CD4-positive, CD25-positive, alpha-beta regulatory T cell (primary cell): Measurements from ENCODE around the gene RAB6B. TPM values are rescaled to one million over a fixed set of nuclear protein-coding genes. Genes with fewer than 3 reads are reported as not detected.

Source experiments
- ATAC-seq, 2 donors: fragments of 150-1000 bp; cut with Tn5 transposase; one replicate each; pipeline ENCODE4 v1.10.0; 2021; ENCODE audit warnings: low read depth in 2 of 2, moderate number of reproducible peaks in 2 of 2, moderate library complexity in 1 of 2
- DNase-seq, 3 donors: peaks; one replicate each; pipeline versions ENCODE4 v3.0.0 to v3.0.0-alpha.2; 2012 to 2022; ENCODE audit warnings: mixed read lengths in 1 of 3
- H3K27ac ChIP-seq: one replicate; pipeline ENCODE4 v1.7.0; 2013; ENCODE audit warnings: mild to moderate bottlenecking, low read length; ENCODE audit not compliant: insufficient read depth, poor library complexity, severe bottlenecking
- H3K27me3 ChIP-seq: one replicate; pipeline ENCODE4 v1.7.0; 2013; ENCODE audit warnings: low read length; ENCODE audit not compliant: control insufficient read depth, insufficient read depth
- H3K36me3 ChIP-seq: one replicate; pipeline ENCODE4 v1.7.0; 2013; ENCODE audit warnings: mild to moderate bottlenecking, low read length, moderate library complexity; ENCODE audit not compliant: control insufficient read depth, insufficient read depth
- H3K4me1 ChIP-seq: 2 replicates; pipeline ENCODE4 v1.7.0; 2013; ENCODE audit warnings: mild to moderate bottlenecking, low read length; ENCODE audit not compliant: insufficient read depth, control insufficient read depth, poor library complexity, severe bottlenecking
- H3K4me3 ChIP-seq: one replicate; pipeline ENCODE4 v1.7.0; 2013; ENCODE audit warnings: low read depth, mild to moderate bottlenecking, low read length, moderate library complexity
- H3K9me3 ChIP-seq, 2 experiments: 1 replicate in 1 of 2; 2 replicates in 1 of 2; pipeline ENCODE4 v1.7.0; 2013; ENCODE audit warnings: low read length in 2 of 2, mild to moderate bottlenecking in 1 of 2, moderate library complexity in 1 of 2; ENCODE audit not compliant: control insufficient read depth in 2 of 2
- H3K27ac Mint-ChIP-seq, 3 donors: one replicate each; pipeline ENCODE4 v1.8.0; 2020 to 2022; ENCODE audit warnings: mild to moderate bottlenecking in 3 of 3, mixed read lengths in 3 of 3, moderate library complexity in 2 of 3
- H3K27me3 Mint-ChIP-seq: one replicate; pipeline ENCODE4 v1.8.0; 2022; ENCODE audit warnings: mild to moderate bottlenecking, mixed read lengths
- H3K36me3 Mint-ChIP-seq: one replicate; pipeline ENCODE4 v1.8.0; 2020; ENCODE audit warnings: mixed read lengths
- H3K4me1 Mint-ChIP-seq, 4 donors: one replicate each; pipeline ENCODE4 v1.8.0; 2020 to 2022; ENCODE audit warnings: mixed read lengths in 4 of 4, mild to moderate bottlenecking in 1 of 4
- H3K4me3 Mint-ChIP-seq, 4 donors: one replicate each; pipeline ENCODE4 v1.8.0; 2020 to 2022; ENCODE audit warnings: mild to moderate bottlenecking in 4 of 4, mixed read lengths in 4 of 4, moderate library complexity in 3 of 4
- H3K9me3 Mint-ChIP-seq, 7 donors: one replicate each; pipeline ENCODE4 v1.8.0; 2020 to 2022; ENCODE audit warnings: mixed read lengths in 7 of 7, mild to moderate bottlenecking in 3 of 7, moderate library complexity in 2 of 7
- polyA plus RNA-seq, 4 donors: library from polyadenylated mRNA; unstranded; fragments of 300-500 nt; fragmentation: Illumina TruSeq; gene quantifications; one replicate each; pipeline ENCODE4 v1.2.3, GENCODE V29; 2021
- total RNA-seq: library from RNA; stranded (reverse); gene quantifications from one replicate; pipeline ENCODE4 v1.2.3, GENCODE V29; 2022

RAB6B gene
- total and polyA plus RNA-seq, 5 donors from 2014 or later = 0.16 to 0.94 (median 0.31) TPM

GRCh38 chr3:133880886-133881455 lies 14.7 kb downstream of the RAB6B start:
- no peaks in the 10 kb centered on the region for H3K4me1 ChIP-seq

GRCh38 chr3:133880287-133880686 lies 15.4 kb downstream of the RAB6B start:
- Mint-ChIP-seq H3K4me3 (no peak overlapping the region), H3K4me1 (peaks cover 0 to 6% (median 0%) of the 10 kb centered on the region in 4 donors), H3K27ac (no peak overlapping the region), H3K9me3 (peaks cover 0 to 14% (median 4%) of the 10 kb centered on the region in 7 donors), H3K27me3 (peaks cover 16% of the 10 kb centered on the region), H3K36me3 (no peaks in the 10 kb centered on the region)
- no peak for DNase-seq
- no peak for ATAC-seq
- Histone ChIP-seq H3K27ac (no peak overlapping the region), H3K36me3 (no peaks in the 10 kb centered on the region), H3K4me3 (no peak overlapping the region), H3K4me1 (no peaks in the 10 kb centered on the region), H3K9me3 (peaks cover 6 to 8% of the 10 kb centered on the region in 2 experiments), H3K27me3 (no peaks in the 10 kb centered on the region)

More at GRCh38 chr3:133880886-133881455, 14.7 kb downstream of the RAB6B start:
- DNase-seq (no peak), ATAC-seq (no peak)
- Histone ChIP-seq H3K4me3 (no peak overlapping the region), H3K9me3 (peaks cover 6 to 8% of the 10 kb centered on the region in 2 experiments), H3K36me3 (no peaks in the 10 kb centered on the region), H3K27me3 (no peaks in the 10 kb centered on the region), H3K27ac (no peak overlapping the region)
- Mint-ChIP-seq H3K27me3 (peaks cover 23% of the 10 kb centered on the region), H3K9me3 (peaks cover 0 to 14% (median 4%) of the 10 kb centered on the region in 7 donors), H3K4me1 (peaks cover 0 to 6% (median 0%) of the 10 kb centered on the region in 4 donors), H3K4me3 (no peak overlapping the region), H3K36me3 (no peaks in the 10 kb centered on the region), H3K27ac (peak overlapping the region in 2 of 3 donors; percentile 12 to 27)

- Mint-ChIP-seq H3K4me3 (no peak overlapping the region), H3K4me1 (peaks cover 0 to 6% (median 0%) of the 10 kb centered on the region in 4 donors), H3K36me3 (no peaks in the 10 kb centered on the region), H3K9me3 (peaks cover 0 to 14% (median 4%) of the 10 kb centered on the region in 7 donors), H3K27me3 (peaks cover 11% of the 10 kb centered on the region), H3K27ac (no peak overlapping the region)
- DNase-seq (no peak), ATAC-seq (no peak)
- H3K36me3 ChIP-seq = no peaks in the 10 kb centered on the region
- no peak overlapping the region for H3K27ac ChIP-seq
- no peaks in the 10 kb centered on the region for H3K27me3 ChIP-seq
- H3K9me3 ChIP-seq = peaks cover 6 to 8% of the 10 kb centered on the region in 2 experiments
- no peaks in the 10 kb centered on the region for H3K4me1 ChIP-seq
- H3K4me3 ChIP-seq = no peak overlapping the region
Measured at GRCh38 chr3:133878518-133878917, 17.2 kb downstream of the RAB6B start.

GRCh38 chr3:133877221-133877620 lies 18.5 kb downstream of the RAB6B start:
- peaks cover 0 to 14% (median 4%) of the 10 kb centered on the region in 7 donors for H3K9me3 Mint-ChIP-seq
- Histone ChIP-seq H3K27ac (no peak overlapping the region), H3K4me3 (no peak overlapping the region), H3K4me1 (no peaks in the 10 kb centered on the region), H3K27me3 (no peaks in the 10 kb centered on the region), H3K36me3 (no peaks in the 10 kb centered on the region), H3K9me3 (peaks cover 6 to 8% of the 10 kb centered on the region in 2 experiments)
- H3K27ac Mint-ChIP-seq = no peak overlapping the region
- no peak for DNase-seq
- no peaks in the 10 kb centered on the region for H3K36me3 Mint-ChIP-seq
- H3K27me3 Mint-ChIP-seq = peaks cover 10% of the 10 kb centered on the region
- H3K4me1 Mint-ChIP-seq = peaks cover 0 to 6% (median 0%) of the 10 kb centered on the region in 4 donors
- no peak for ATAC-seq
- no peak overlapping the region for H3K4me3 Mint-ChIP-seq

- H3K27me3 ChIP-seq = no peaks in the 10 kb centered on the region
- Mint-ChIP-seq H3K36me3 (no peaks in the 10 kb centered on the region), H3K9me3 (peaks cover 0 to 14% (median 3%) of the 10 kb centered on the region in 7 donors), H3K4me1 (no peaks in the 10 kb centered on the region), H3K27ac (no peak overlapping the region), H3K27me3 (peaks cover 15% of the 10 kb centered on the region), H3K4me3 (no peak overlapping the region)
- H3K36me3 ChIP-seq = no peaks in the 10 kb centered on the region
- H3K9me3 ChIP-seq = peaks cover 6 to 8% of the 10 kb centered on the region in 2 experiments
- no peak overlapping the region for H3K4me3 ChIP-seq
- ATAC-seq = no peak
- H3K27ac ChIP-seq = no peak overlapping the region
- DNase-seq = no peak
- no peaks in the 10 kb centered on the region for H3K4me1 ChIP-seq
Measured at GRCh38 chr3:133874761-133875438, 20.8 kb downstream of the RAB6B start.

- H3K27me3 Mint-ChIP-seq = peaks cover 19% of the 10 kb centered on the region
- no peak overlapping the region for H3K27ac Mint-ChIP-seq
- no peak for ATAC-seq
- H3K27me3 ChIP-seq = no peaks in the 10 kb centered on the region
- H3K36me3 Mint-ChIP-seq = no peaks in the 10 kb centered on the region
- H3K4me1 ChIP-seq = no peaks in the 10 kb centered on the region
- H3K9me3 Mint-ChIP-seq = peaks cover 0 to 14% (median 4%) of the 10 kb centered on the region in 7 donors
- H3K4me3 ChIP-seq = no peak overlapping the region
- no peaks in the 10 kb centered on the region for H3K36me3 ChIP-seq
- no peak for DNase-seq
- H3K9me3 ChIP-seq = peaks cover 6 to 8% of the 10 kb centered on the region in 2 experiments
- no peak overlapping the region for H3K4me3 Mint-ChIP-seq
- H3K4me1 Mint-ChIP-seq = no peaks in the 10 kb centered on the region
- H3K27ac ChIP-seq = no peak overlapping the region
Measured at GRCh38 chr3:133874344-133874743, 21.3 kb downstream of the RAB6B start.

- Histone ChIP-seq H3K4me3 (no peak overlapping the region), H3K36me3 (no peaks in the 10 kb centered on the region), H3K9me3 (no peaks in the 10 kb centered on the region), H3K4me1 (no peaks in the 10 kb centered on the region), H3K27me3 (no peaks in the 10 kb centered on the region), H3K27ac (no peak overlapping the region)
- no peaks in the 10 kb centered on the region for H3K4me1 Mint-ChIP-seq
- ATAC-seq = no peak
- no peak for DNase-seq
- peaks cover 0 to 5% (median 0%) of the 10 kb centered on the region in 7 donors for H3K9me3 Mint-ChIP-seq
- no peak overlapping the region for H3K4me3 Mint-ChIP-seq
- H3K27me3 Mint-ChIP-seq = peaks cover 25% of the 10 kb centered on the region
- H3K27ac Mint-ChIP-seq = no peak overlapping the region
- H3K36me3 Mint-ChIP-seq = no peaks in the 10 kb centered on the region
Measured at GRCh38 chr3:133872781-133873180, 22.9 kb downstream of the RAB6B start.
